Measurements from ENCODE around the gene UVRAG. TPM values are rescaled to one million over a fixed set of nuclear protein-coding genes. Genes with fewer than 3 reads are reported as not detected.
"Not testable (repeated sequence)": the region's sequence is repeated elsewhere in the genome, so short reads cannot be mapped to it uniquely, and the experiment has no call there.

Gene UVRAG
- total and polyA plus RNA-seq, 2 experiments from 2014 or later, result 21.6 to 34.0 TPM

- peak in 1 of 2 donors; percentile 6 for DNase-seq (ENCODE audit: low read depth in 1 of 2, low spot score in 1 of 2)
- no peaks in the 10 kb centered on the region for H3K9me3 ChIP-seq (ENCODE audit: low read depth)
- TF ChIP-seq CTCF (IDR thresholded peaks at IDR 0.05; ENCODE audit: low read depth, low read length), result no peak
Measured at GRCh38 chr11:75969626-75970308, 154.8 kb downstream of the UVRAG start.

GRCh38 chr11:75973710-75974109, 158.7 kb downstream of the UVRAG start:
- H3K27ac ChIP-seq; H3K4me3 ChIP-seq; H3K36me3 ChIP-seq; DNase-seq (ENCODE audit: low read depth in 1 of 2, low spot score in 1 of 2); H3K4me1 ChIP-seq (ENCODE audit: low read depth); H3K9me3 ChIP-seq (ENCODE audit: low read depth); H3K27me3 ChIP-seq: not testable (repeated sequence)

More at GRCh38 chr11:75969626-75970308, 154.8 kb downstream of the UVRAG start:
- H3K27ac ChIP-seq, result no peak overlapping the region
- H3K4me1 ChIP-seq (ENCODE audit: low read depth), result no peaks in the 10 kb centered on the region
- no peaks in the 10 kb centered on the region for H3K36me3 ChIP-seq
- H3K4me3 ChIP-seq, result no peak overlapping the region
- H3K27me3 ChIP-seq, result no peaks in the 10 kb centered on the region

GRCh38 chr11:75979075-75979474, 164.1 kb downstream of the UVRAG start:
- H3K4me3 ChIP-seq; H3K4me1 ChIP-seq (ENCODE audit: low read depth); H3K9me3 ChIP-seq (ENCODE audit: low read depth); H3K36me3 ChIP-seq; DNase-seq (ENCODE audit: low read depth in 1 of 2, low spot score in 1 of 2); H3K27me3 ChIP-seq: not testable (repeated sequence)
- peak overlapping the region; percentile 73 for H3K27ac ChIP-seq

- peaks cover 11% of the 10 kb centered on the region for H3K36me3 ChIP-seq
- peak overlapping the region; percentile 66 for H3K4me3 ChIP-seq
- not testable (repeated sequence) for H3K27me3 ChIP-seq; H3K4me1 ChIP-seq (ENCODE audit: low read depth); H3K9me3 ChIP-seq (ENCODE audit: low read depth); DNase-seq (ENCODE audit: low read depth in 1 of 2, low spot score in 1 of 2)
- peak overlapping the region; percentile 73 for H3K27ac ChIP-seq
Measured at GRCh38 chr11:75979479-75980027, 164.5 kb downstream of the UVRAG start.

GRCh38 chr11:75980031-75980430, 165.0 kb downstream of the UVRAG start:
- Histone ChIP-seq H3K27me3 (no peaks in the 10 kb centered on the region), H3K9me3 (ENCODE audit: low read depth) (no peaks in the 10 kb centered on the region), H3K27ac (peak overlapping the region; percentile 73), H3K4me1 (ENCODE audit: low read depth) (peaks cover 8% of the 10 kb centered on the region), H3K36me3 (peaks cover 13% of the 10 kb centered on the region), H3K4me3 (peak overlapping the region; percentile 66)
- no peak for DNase-seq (ENCODE audit: low read depth in 1 of 2, low spot score in 1 of 2)
- no peak for TF ChIP-seq CTCF (IDR thresholded peaks at IDR 0.05; ENCODE audit: low read depth, low read length)

- H3K36me3 ChIP-seq, result peaks cover 13% of the 10 kb centered on the region
- no peak for DNase-seq (ENCODE audit: low read depth in 1 of 2, low spot score in 1 of 2)
Measured at GRCh38 chr11:75981546-75981945, 166.5 kb downstream of the UVRAG start.

More at GRCh38 chr11:75981546-75981945, 166.5 kb downstream of the UVRAG start:
- peaks cover 8% of the 10 kb centered on the region for H3K4me1 ChIP-seq (ENCODE audit: low read depth)
- H3K9me3 ChIP-seq (ENCODE audit: low read depth), result no peaks in the 10 kb centered on the region
- TF ChIP-seq CTCF (IDR thresholded peaks at IDR 0.05; ENCODE audit: low read depth, low read length), result no peak
- H3K27me3 ChIP-seq, result no peaks in the 10 kb centered on the region
- H3K27ac ChIP-seq, result no peak overlapping the region
- peak overlapping the region; percentile 66 for H3K4me3 ChIP-seq

Measured in cardiac muscle cell (in vitro differentiated cells and primary cell).